Inflammatory macrophage treated with lipopolysaccharide for 4 hours (primary cell): ENCODE results near the gene LCMT1.

ENCODE experiments used
- DNase-seq: peaks from one replicate; pipeline ENCODE4 v3.0.0-alpha.2; 2020

The LCMT1 gene

GRCh38 chr16:25111403-25112166 lies at the start of gene LCMT1:
TSS of gene LCMT1 (plus strand) at chr16:25111742. CDS start at chr16:25111884, 142 bp downstream.
- peak; percentile 100 for DNase-seq

GRCh38 chr16:25063102-25063501 lies 48.4 kb upstream of the LCMT1 start:
- peak; percentile 81 for DNase-seq

- peak; percentile 51 for DNase-seq
Measured at GRCh38 chr16:25063865-25064264, 47.7 kb upstream of the LCMT1 start.

DNA sequence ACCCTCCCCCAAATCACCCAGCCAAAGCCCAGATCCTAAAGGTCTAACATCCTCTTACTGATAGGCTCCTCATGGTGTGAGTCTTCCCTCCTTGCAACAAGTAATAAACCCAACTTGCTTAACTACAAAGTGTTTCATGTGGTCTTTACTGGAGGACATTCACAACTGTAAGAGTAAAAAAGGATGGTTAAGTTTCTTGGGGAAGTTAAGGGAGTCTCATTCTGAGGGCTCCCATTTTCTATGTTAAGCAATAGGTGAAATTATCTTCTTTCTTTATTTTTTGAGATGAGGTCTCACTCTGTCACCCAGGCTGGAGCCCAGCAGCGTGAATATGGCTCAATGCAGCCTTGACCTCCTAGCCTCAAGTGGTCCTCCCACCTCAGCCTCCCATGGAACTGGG lies 47.3 kb upstream of the LCMT1 start:
- peak; percentile 57 for DNase-seq

DNA sequence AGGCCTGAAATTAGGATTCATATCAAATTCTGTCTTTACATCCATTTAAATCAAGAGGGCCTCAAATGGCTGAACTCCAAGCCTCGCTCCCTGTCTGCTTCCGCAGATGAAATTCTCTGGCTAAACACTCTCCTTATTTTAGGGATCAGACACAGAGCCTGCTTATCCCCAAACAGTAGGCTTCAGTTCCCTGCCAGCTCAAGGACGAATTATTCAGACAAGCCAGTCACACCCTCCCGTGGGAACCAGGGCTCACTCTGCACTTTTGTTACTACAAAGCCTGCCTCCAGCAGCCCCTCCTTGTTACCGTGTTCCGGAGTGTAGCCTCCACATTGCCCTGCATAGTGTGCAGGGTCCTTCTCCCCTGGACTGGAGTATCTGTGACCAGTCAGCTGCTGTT lies 46.6 kb upstream of the LCMT1 start:
- no peak for DNase-seq

- no peak for DNase-seq
Measured at GRCh38 chr16:25065899-25066298, 45.6 kb upstream of the LCMT1 start.

DNA sequence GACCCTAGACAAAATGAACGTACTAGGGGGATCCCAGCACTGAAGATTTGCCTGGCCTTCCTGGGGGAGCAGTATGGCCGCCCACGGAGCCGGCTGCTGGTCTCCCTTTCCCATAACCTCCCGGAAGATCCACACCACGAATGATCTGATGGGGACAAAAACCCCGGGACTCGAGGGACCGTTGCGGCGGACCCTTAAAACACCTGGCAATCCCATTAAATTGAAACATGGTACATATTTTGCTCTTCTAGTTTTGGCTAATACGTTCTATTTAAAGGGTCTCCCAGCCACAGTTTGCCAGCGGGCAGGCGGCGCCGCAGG lies 45.2 kb upstream of the LCMT1 start:
- no peak for DNase-seq

GRCh38 chr16:25066747-25067631 lies 44.6 kb upstream of the LCMT1 start:
- DNase-seq, result peak; percentile 84

DNA sequence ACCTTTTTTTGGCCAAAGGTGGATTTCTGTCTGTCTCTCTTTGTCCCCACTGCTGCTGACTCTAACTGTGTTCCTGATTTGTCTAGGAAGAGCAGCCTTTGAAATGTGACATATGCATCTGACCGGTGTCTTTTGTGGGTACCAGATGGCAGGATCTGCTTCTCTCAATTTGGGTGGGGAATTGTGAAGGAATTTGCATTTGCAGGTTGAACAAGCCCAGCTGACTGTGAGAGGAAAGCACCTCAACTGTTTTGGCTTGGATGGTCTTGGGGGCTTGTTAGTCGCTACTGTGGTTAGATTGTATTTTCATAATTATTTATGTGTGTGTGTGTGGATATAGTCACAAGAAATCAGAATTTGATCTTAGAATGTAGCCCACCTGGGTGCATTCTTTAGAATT lies 37.7 kb upstream of the LCMT1 start:
- DNase-seq, result no peak

DNA sequence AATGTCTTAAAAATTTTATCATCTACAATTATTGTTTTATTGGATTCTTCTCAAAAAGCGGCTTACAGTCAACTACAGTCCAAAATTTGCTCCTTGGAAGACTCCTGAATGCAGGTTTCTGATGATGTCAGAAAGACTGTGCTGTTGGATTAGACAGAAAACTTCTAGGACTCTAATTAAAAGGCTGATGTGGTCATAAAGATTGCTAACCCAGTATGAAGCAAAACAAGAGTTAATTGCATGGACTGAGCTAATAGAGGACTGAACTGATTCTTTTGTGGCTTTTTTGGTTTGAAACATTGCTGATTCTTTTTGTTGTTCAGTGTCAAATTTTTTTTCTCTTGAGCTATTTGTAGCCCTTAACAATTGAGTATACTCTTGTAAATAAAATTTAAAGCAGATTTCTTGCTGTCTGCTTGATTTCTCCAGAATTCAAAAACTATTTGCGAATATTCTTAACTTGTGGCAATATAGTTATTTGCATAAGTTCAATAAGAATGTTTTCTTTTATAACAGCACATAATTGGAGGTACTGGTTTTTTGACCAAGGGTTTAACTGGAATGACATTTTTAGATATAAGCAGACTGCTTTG lies 33.1 kb upstream of the LCMT1 start:
- DNase-seq, result no peak

DNA sequence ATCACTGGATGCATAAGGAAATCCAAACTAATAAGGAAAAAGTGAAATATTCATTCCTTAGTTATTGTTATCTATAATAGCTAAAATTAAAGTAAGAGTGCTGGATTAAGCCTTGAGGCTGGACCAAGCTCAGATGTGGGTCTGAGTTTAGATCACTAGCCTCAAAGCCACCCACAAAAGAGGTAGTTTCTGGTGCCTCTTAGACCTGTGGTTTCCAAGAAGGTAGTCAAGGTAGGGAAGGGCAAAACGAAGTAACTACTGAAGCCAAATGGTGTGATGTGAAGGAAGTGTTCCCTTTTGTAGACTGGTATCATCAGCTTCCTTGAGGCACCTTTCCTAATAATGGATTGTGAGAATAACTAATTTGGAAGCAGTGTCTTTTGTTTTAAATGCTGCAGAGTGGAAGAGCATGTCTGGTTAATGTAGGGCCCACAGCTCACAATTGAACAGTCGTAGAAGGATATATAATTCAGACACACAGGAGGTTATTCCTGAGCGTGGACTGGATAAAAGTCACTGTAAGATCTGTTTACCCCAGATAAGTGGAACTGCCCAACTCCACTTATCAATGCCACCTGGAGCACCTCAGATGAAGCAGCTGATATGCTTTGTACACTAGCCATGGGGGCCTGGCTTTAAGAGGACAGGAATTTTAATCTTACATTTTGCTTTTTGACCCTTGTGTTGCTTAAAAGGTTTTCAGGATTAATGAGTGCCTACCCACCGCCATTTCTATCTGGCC lies 31.7 kb upstream of the LCMT1 start:
- DNase-seq, result no peak

GRCh38 chr16:25080420-25081131 lies 31.0 kb upstream of the LCMT1 start:
- DNase-seq, result no peak

DNA sequence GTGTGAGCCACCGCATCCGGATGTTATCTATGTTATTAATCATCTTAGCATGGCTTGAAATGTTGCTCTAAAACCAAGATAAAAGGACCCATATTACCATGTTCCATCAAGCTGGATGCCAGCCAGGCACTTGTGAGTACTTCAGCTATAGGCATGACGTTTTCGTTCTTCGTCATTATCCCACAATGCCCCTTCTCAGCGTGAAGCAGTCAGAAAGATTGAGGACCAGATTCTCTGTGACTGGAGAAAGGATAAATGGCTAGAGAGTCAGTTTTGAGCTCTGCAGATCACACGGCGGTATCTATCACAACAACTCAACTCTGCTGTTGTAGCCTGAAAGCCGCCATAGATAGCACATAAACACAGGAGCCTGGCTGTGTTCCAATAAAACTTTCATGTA lies 29.8 kb upstream of the LCMT1 start:
- no peak for DNase-seq

DNA sequence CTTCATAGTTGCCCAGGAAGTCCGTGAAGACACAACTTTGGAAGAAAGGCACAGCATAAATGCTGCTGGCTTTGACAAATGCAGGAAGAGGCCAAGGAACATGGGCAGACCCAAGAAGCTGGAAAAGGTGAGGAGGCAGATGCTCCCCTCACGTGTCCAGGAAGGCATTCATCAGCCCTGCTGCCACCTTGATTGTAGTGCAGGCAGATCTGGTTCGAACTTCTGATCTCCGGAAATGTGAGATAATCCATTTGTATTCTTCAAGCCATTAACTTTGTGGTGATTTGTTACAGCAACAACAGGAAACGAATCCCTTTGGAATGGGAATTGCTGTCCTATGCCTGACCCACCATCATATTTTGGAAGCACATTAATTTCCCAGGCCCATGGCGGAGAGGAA lies 28.5 kb upstream of the LCMT1 start:
- DNase-seq, result no peak

- DNase-seq, result no peak
Measured at GRCh38 chr16:25083701-25084100, 27.8 kb upstream of the LCMT1 start.

DNA sequence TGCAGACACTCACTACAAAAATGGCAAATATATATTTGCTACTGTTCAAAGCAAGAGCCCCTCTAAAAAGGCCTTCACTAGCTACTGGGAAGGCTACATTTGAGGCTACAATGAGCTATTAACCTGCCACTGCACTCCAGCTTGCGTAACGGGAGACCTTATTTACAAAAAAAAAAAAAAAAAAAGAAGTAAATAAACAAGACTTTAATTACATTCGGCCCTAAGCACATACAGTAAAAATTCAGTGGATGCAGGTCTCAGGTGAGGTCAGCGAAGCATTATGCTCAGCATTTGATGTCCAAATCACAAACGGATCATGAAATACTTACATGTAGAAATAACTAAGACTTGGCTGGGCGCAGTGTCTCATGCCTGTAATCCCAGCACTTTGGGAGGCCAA lies 26.7 kb upstream of the LCMT1 start:
- DNase-seq, result no peak

GRCh38 chr16:25087761-25088160 lies 23.8 kb upstream of the LCMT1 start:
- DNase-seq, result no peak

DNA sequence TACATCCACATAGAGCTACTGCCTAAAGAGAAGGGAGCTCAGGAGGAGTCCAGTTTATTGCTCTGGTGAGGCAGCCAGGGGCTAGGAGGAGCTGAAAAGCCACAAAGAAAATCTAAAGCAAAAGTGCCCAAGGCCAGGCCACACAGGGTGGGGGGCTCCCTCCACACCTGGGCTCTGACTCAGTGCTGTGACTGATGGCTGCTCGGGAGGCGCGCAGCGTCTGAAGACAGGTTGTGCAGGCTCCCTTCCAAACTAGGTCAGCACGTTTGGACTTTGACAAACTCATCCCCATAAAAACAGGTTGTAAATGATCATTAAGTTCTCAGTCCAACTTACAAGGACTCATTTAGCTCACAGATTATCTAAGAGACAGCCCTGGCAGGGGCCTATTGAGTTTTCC lies 22.2 kb upstream of the LCMT1 start:
- no peak for DNase-seq

DNA sequence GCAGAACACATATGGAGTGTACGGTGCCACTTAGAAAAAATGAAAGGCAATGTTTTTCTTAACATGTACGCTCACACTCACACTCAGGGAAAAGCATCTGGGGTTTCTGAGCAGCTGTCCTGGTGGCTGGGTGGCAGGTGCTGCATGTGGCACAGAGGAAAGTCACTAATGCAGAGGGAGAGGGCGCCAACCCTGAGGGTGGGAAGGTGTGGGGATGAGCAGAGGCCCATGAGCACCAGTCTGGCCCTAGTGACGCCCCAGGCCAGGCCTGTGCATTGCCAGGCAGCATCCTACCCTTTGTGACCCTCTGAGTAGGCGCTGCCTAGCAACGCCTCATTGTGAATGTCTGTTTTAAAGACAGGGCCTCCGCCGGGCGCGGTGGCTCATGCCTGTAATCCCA lies 19.1 kb upstream of the LCMT1 start:
- DNase-seq, result no peak

GRCh38 chr16:25093208-25094061 lies 18.1 kb upstream of the LCMT1 start:
- DNase-seq, result peak; percentile 33

GRCh38 chr16:25094596-25094995 lies 16.9 kb upstream of the LCMT1 start:
- DNase-seq, result no peak

GRCh38 chr16:25095636-25096035 lies 15.9 kb upstream of the LCMT1 start:
- DNase-seq, result no peak
